SJCRH30 (cell line): Measurements from ENCODE around the gene DDX1. TPM values are rescaled to one million over a fixed set of nuclear protein-coding genes. Genes with fewer than 3 reads are reported as not detected.
"Not testable (repeated sequence)": the region's sequence is repeated elsewhere in the genome, so short reads cannot be mapped to it uniquely, and the experiment has no call there.

Experiments used
- DNase-seq, 2 experiments: peaks; one replicate each; pipeline ENCODE4 v3.0.0-alpha.2; 2015 to 2020
- H3K27ac ChIP-seq: fragments of 250-450 bp; sonication (Bioruptor Pico); 2 replicates; pipeline ENCODE4 v1.5.1; 2020; ENCODE audit warnings: mild to moderate bottlenecking, moderate library complexity
- H3K27me3 ChIP-seq: fragments of 250-450 bp; sonication (Bioruptor Pico); 2 replicates; pipeline ENCODE4 v1.5.1; 2020; ENCODE audit warnings: mild to moderate bottlenecking, moderate library complexity
- H3K36me3 ChIP-seq: fragments of 250-450 bp; sonication (Bioruptor Pico); 2 replicates; pipeline ENCODE4 v1.5.1; 2020; ENCODE audit warnings: mild to moderate bottlenecking, moderate library complexity
- H3K4me1 ChIP-seq: fragments of 250-450 bp; sonication (Bioruptor Pico); 2 replicates; pipeline ENCODE4 v1.5.1; 2020; ENCODE audit warnings: mild to moderate bottlenecking, moderate library complexity
- H3K4me3 ChIP-seq: fragments of 250-450 bp; sonication (Bioruptor Pico); 2 replicates; pipeline ENCODE4 v1.5.1; 2020; ENCODE audit warnings: mild to moderate bottlenecking, moderate library complexity
- H3K9me3 ChIP-seq: fragments of 250-450 bp; sonication (Bioruptor Pico); replicated peaks from 2 replicates; pipeline ENCODE4 v1.5.1; 2020; ENCODE audit warnings: mild to moderate bottlenecking, moderate library complexity
- total RNA-seq: library from RNA; depleted of rRNA; stranded (reverse); fragments of >200 nt; shearing (Covaris generic); gene quantifications from 2 replicates; pipeline ENCODE4 v1.2.3, GENCODE V29; 2014

Gene DDX1
- total RNA-seq, 1 experiment from 2014 or later: 139 TPM

- Histone ChIP-seq H3K9me3 (no peaks in the 10 kb centered on the region), H3K4me1 (no peaks in the 10 kb centered on the region), H3K36me3 (peaks cover 75% of the 10 kb centered on the region), H3K27ac (no peak overlapping the region), H3K27me3 (no peaks in the 10 kb centered on the region), H3K4me3 (no peak overlapping the region)
- no peak for DNase-seq
Observed at GRCh38 chr2:15613736-15614429, 22.2 kb downstream of the DDX1 start.

GRCh38 chr2:15614545-15615300 lies 23.1 kb downstream of the DDX1 start:
- H3K4me3 ChIP-seq: no peak overlapping the region
- H3K9me3 ChIP-seq: no peaks in the 10 kb centered on the region
- peaks cover 71% of the 10 kb centered on the region for H3K36me3 ChIP-seq
- no peak overlapping the region for H3K27ac ChIP-seq
- H3K4me1 ChIP-seq: no peaks in the 10 kb centered on the region
- no peak for DNase-seq
- no peaks in the 10 kb centered on the region for H3K27me3 ChIP-seq

GRCh38 chr2:15615301-15615920 lies 23.7 kb downstream of the DDX1 start:
- no peaks in the 10 kb centered on the region for H3K4me1 ChIP-seq
- peaks cover 72% of the 10 kb centered on the region for H3K36me3 ChIP-seq
- H3K27me3 ChIP-seq: no peaks in the 10 kb centered on the region
- no peaks in the 10 kb centered on the region for H3K9me3 ChIP-seq
- no peak overlapping the region for H3K27ac ChIP-seq
- no peak for DNase-seq
- H3K4me3 ChIP-seq: no peak overlapping the region

- peaks cover 79% of the 10 kb centered on the region for H3K36me3 ChIP-seq
- no peaks in the 10 kb centered on the region for H3K9me3 ChIP-seq
- no peaks in the 10 kb centered on the region for H3K4me1 ChIP-seq
- no peaks in the 10 kb centered on the region for H3K27me3 ChIP-seq
- no peak overlapping the region for H3K4me3 ChIP-seq
- DNase-seq: no peak
- no peak overlapping the region for H3K27ac ChIP-seq
Observed at GRCh38 chr2:15616429-15616828, 24.8 kb downstream of the DDX1 start.

- Histone ChIP-seq H3K4me1 (no peaks in the 10 kb centered on the region), H3K4me3 (no peak overlapping the region), H3K9me3 (no peaks in the 10 kb centered on the region), H3K36me3 (peaks cover 86% of the 10 kb centered on the region), H3K27ac (no peak overlapping the region), H3K27me3 (no peaks in the 10 kb centered on the region)
- no peak for DNase-seq
Observed at GRCh38 chr2:15616850-15617777, 25.4 kb downstream of the DDX1 start.

- Histone ChIP-seq H3K27me3 (no peaks in the 10 kb centered on the region), H3K4me3 (no peak overlapping the region), H3K27ac (no peak overlapping the region), H3K36me3 (peaks cover 92% of the 10 kb centered on the region), H3K4me1 (no peaks in the 10 kb centered on the region), H3K9me3 (no peaks in the 10 kb centered on the region)
- no peak for DNase-seq
Observed at GRCh38 chr2:15617778-15618448, 26.2 kb downstream of the DDX1 start.

- peaks cover 92% of the 10 kb centered on the region for H3K36me3 ChIP-seq
- no peak for DNase-seq
- no peaks in the 10 kb centered on the region for H3K9me3 ChIP-seq
- H3K4me1 ChIP-seq: no peaks in the 10 kb centered on the region
- no peak overlapping the region for H3K27ac ChIP-seq
- H3K4me3 ChIP-seq: no peak overlapping the region
- H3K27me3 ChIP-seq: no peaks in the 10 kb centered on the region
Observed at GRCh38 chr2:15618449-15618855, 26.8 kb downstream of the DDX1 start.

- Histone ChIP-seq H3K27ac (no peak overlapping the region), H3K4me1 (no peaks in the 10 kb centered on the region), H3K27me3 (no peaks in the 10 kb centered on the region), H3K36me3 (peaks cover 94% of the 10 kb centered on the region), H3K4me3 (no peak overlapping the region), H3K9me3 (no peaks in the 10 kb centered on the region)
- DNase-seq: no peak
Observed at GRCh38 chr2:15619076-15619475, 27.4 kb downstream of the DDX1 start.

- no peaks in the 10 kb centered on the region for H3K4me1 ChIP-seq
- no peaks in the 10 kb centered on the region for H3K27me3 ChIP-seq
- H3K4me3 ChIP-seq: no peak overlapping the region
- H3K9me3 ChIP-seq: no peaks in the 10 kb centered on the region
- peaks cover 94% of the 10 kb centered on the region for H3K36me3 ChIP-seq
- DNase-seq: no peak
- no peak overlapping the region for H3K27ac ChIP-seq
Observed at GRCh38 chr2:15619510-15619909, 27.8 kb downstream of the DDX1 start.

- no peaks in the 10 kb centered on the region for H3K27me3 ChIP-seq
- no peak overlapping the region for H3K27ac ChIP-seq
- H3K36me3 ChIP-seq: peaks cover 94% of the 10 kb centered on the region
- H3K4me3 ChIP-seq: no peak overlapping the region
- H3K9me3 ChIP-seq: no peaks in the 10 kb centered on the region
- no peaks in the 10 kb centered on the region for H3K4me1 ChIP-seq
- no peak for DNase-seq
Observed at GRCh38 chr2:15619938-15620337, 28.3 kb downstream of the DDX1 start.

- no peaks in the 10 kb centered on the region for H3K27me3 ChIP-seq
- peaks cover 94% of the 10 kb centered on the region for H3K36me3 ChIP-seq
- no peak overlapping the region for H3K4me3 ChIP-seq
Observed at GRCh38 chr2:15620340-15620739, 28.7 kb downstream of the DDX1 start.

GRCh38 chr2:15620857-15621471 lies 29.3 kb downstream of the DDX1 start:
- no peak overlapping the region for H3K27ac ChIP-seq
- no peaks in the 10 kb centered on the region for H3K27me3 ChIP-seq
- no peak overlapping the region for H3K4me3 ChIP-seq
- H3K4me1 ChIP-seq: no peaks in the 10 kb centered on the region
- peaks cover 94% of the 10 kb centered on the region for H3K36me3 ChIP-seq
- H3K9me3 ChIP-seq: no peaks in the 10 kb centered on the region
- no peak for DNase-seq

More at GRCh38 chr2:15620340-15620739, 28.7 kb downstream of the DDX1 start:
- Histone ChIP-seq H3K4me1 (no peaks in the 10 kb centered on the region), H3K27ac (no peak overlapping the region), H3K9me3 (no peaks in the 10 kb centered on the region)
- DNase-seq: no peak

GRCh38 chr2:15621472-15621870 lies 29.8 kb downstream of the DDX1 start:
- H3K9me3 ChIP-seq, H3K27ac ChIP-seq, DNase-seq, H3K4me3 ChIP-seq, H3K27me3 ChIP-seq, H3K4me1 ChIP-seq: not testable (repeated sequence)
- peaks cover 94% of the 10 kb centered on the region for H3K36me3 ChIP-seq

- DNase-seq: no peak
- H3K4me3 ChIP-seq: no peak overlapping the region
- no peaks in the 10 kb centered on the region for H3K4me1 ChIP-seq
- no peaks in the 10 kb centered on the region for H3K9me3 ChIP-seq
- H3K27ac ChIP-seq: no peak overlapping the region
- no peaks in the 10 kb centered on the region for H3K27me3 ChIP-seq
- peaks cover 93% of the 10 kb centered on the region for H3K36me3 ChIP-seq
Observed at GRCh38 chr2:15622214-15622613, 30.5 kb downstream of the DDX1 start.
